GM23248 (cell line): Measurements from ENCODE around the gene NUDCD3. TPM values are rescaled to one million over a fixed set of nuclear protein-coding genes. Genes with fewer than 3 reads are reported as not detected.

ENCODE experiments used
- DNase-seq: peaks from one replicate; pipeline ENCODE4 v3.0.0-alpha.2; 2015
- H2AFZ ChIP-seq: fragments of 200-600 bp; sonication (generic); 2 replicates; pipeline ENCODE4 v1.6.1; 2016; ENCODE audit warnings: antibody characterized with exemption
- H3F3A ChIP-seq: fragments of 200-600 bp; sonication (generic); 2 replicates; pipeline ENCODE4 v1.6.1; 2016; ENCODE audit warnings: mild to moderate bottlenecking, antibody characterized with exemption, mixed run types; ENCODE audit not compliant: insufficient read depth
- H3K27ac ChIP-seq: fragments of 200-600 bp; sonication (generic); 2 replicates; pipeline ENCODE4 v1.5.1; 2016; ENCODE audit warnings: mild to moderate bottlenecking
- H3K27me3 ChIP-seq: fragments of 200-600 bp; sonication (generic); replicated peaks from 2 replicates; pipeline ENCODE4 v1.6.1; 2016; ENCODE audit warnings: mild to moderate bottlenecking; ENCODE audit not compliant: insufficient read depth
- H3K36me3 ChIP-seq: fragments of 200-600 bp; sonication (generic); 2 replicates; pipeline ENCODE4 v1.6.1; 2016; ENCODE audit warnings: low read depth, mild to moderate bottlenecking
- H3K4me1 ChIP-seq: fragments of 200-600 bp; sonication (generic); 2 replicates; pipeline ENCODE4 v1.6.1; 2016; ENCODE audit warnings: mild to moderate bottlenecking; ENCODE audit not compliant: insufficient read depth
- H3K4me2 ChIP-seq: fragments of 200-600 bp; sonication (generic); one replicate; pipeline ENCODE4 v1.6.1; 2016; ENCODE audit warnings: mild to moderate bottlenecking; ENCODE audit not compliant: unreplicated experiment
- H3K4me3 ChIP-seq: fragments of 200-600 bp; sonication (generic); 2 replicates; pipeline ENCODE4 v1.5.1; 2016; ENCODE audit warnings: mild to moderate bottlenecking
- H3K79me2 ChIP-seq: fragments of 200-600 bp; sonication (generic); 2 replicates; pipeline ENCODE4 v1.6.1; 2016; ENCODE audit warnings: mild to moderate bottlenecking; ENCODE audit not compliant: insufficient read depth
- H3K9ac ChIP-seq: fragments of 200-600 bp; sonication (generic); 2 replicates; pipeline ENCODE4 v1.6.1; 2016; ENCODE audit warnings: mild to moderate bottlenecking
- H3K9me2 ChIP-seq: fragments of 200-600 bp; sonication (generic); 2 replicates; pipeline ENCODE4 v1.6.1; 2016; ENCODE audit warnings: mixed run types, mild to moderate bottlenecking, moderate library complexity; ENCODE audit not compliant: insufficient read depth
- H3K9me3 ChIP-seq: fragments of 200-600 bp; sonication (generic); one replicate; pipeline ENCODE4 v1.6.1; 2017; ENCODE audit warnings: low read depth
- H4K20me1 ChIP-seq: fragments of 200-600 bp; sonication (generic); 2 replicates; pipeline ENCODE4 v1.6.0; 2016; ENCODE audit not compliant: insufficient read depth
- EZH2 ChIP-seq: fragments of 200-600 bp; sonication (generic); IDR thresholded peaks from 2 replicates; pipeline ENCODE4 v1.6.1; 2018; ENCODE audit warnings: antibody characterized with exemption, mild to moderate bottlenecking; ENCODE audit not compliant: insufficient read depth, poor library complexity, severe bottlenecking
- EZH2phosphoT487 ChIP-seq: fragments of 200-600 bp; sonication (generic); IDR thresholded peaks from 2 replicates; pipeline ENCODE4 v1.6.1; 2018; ENCODE audit warnings: antibody characterized with exemption, moderate library complexity, mild to moderate bottlenecking, low read depth; ENCODE audit not compliant: insufficient read depth
- WGBS, 2 experiments: methylation state at CpG; one replicate each; pipeline ENCODE4 v1.1.6; 2015 to 2017; ENCODE audit warnings: low lambda C conversion rate in 2 of 2, low coverage in 1 of 2; ENCODE audit errors: missing lambda C conversion rate in 2 of 2; 5-methylcytosine and 5-hydroxymethylcytosine counted together
- in situ Hi-C: fragments of 300-500 bp; cut with MboI; formaldehyde crosslinking; loops from 2 replicates; pipeline ENCODE4 v1.15.0; 2020
- polyA plus RNA-seq: library from polyadenylated mRNA; unstranded; fragments of >200 nt; fragmentation: Nextera tagmentation; extraction: Ambion mirVana; gene quantifications from 2 replicates; pipeline ENCODE4 v1.2.1, GENCODE V29; 2016
- total RNA-seq: library from RNA; depleted of rRNA; stranded (reverse); fragments of >200 nt; shearing (Covaris generic); gene quantifications from 2 replicates; pipeline ENCODE4 v1.2.3, GENCODE V29; 2014

The NUDCD3 gene
- total and polyA plus RNA-seq, 2 experiments from 2014 or later, result 56.7 to 79.1 TPM

GRCh38 chr7:44416941-44417340 lies 73.5 kb downstream of the NUDCD3 start:
- H3K27ac ChIP-seq, result no peak overlapping the region
- H2AFZ ChIP-seq, result no peak overlapping the region
- TF ChIP-seq EZH2phosphoT487, result no peak
- no peak for TF ChIP-seq EZH2
- peaks cover 4% of the 10 kb centered on the region; the same call in 1 of the 2 replicates for H4K20me1 ChIP-seq
- H3K36me3 ChIP-seq, result no peaks in the 10 kb centered on the region
- H3K9me3 ChIP-seq, result no peaks in the 10 kb centered on the region
- no peak overlapping the region for H3K4me3 ChIP-seq
- no peaks in the 10 kb centered on the region for H3K27me3 ChIP-seq
- in situ Hi-C loops, result no loop called here
- peaks cover 14% of the 10 kb centered on the region for H3K4me1 ChIP-seq
- 0 out of 2 replicates have a peak, but pooled peaks cover 4% of the 10 kb centered on the region for H3F3A ChIP-seq
- H3K9me2 ChIP-seq, result no peaks in the 10 kb centered on the region
- WGBS, 2 experiments, result 88 to 91% methylated on average over 6 of the region's 6 CpGs
- peaks cover 93% of the 10 kb centered on the region for H3K79me2 ChIP-seq
- no peak overlapping the region for H3K4me2 ChIP-seq
- no peak for DNase-seq
- no peak overlapping the region for H3K9ac ChIP-seq

- H2AFZ ChIP-seq, result no peak overlapping the region
Measured at GRCh38 chr7:44415510-44415909, 74.9 kb downstream of the NUDCD3 start.

GRCh38 chr7:44415047-44415446 lies 75.4 kb downstream of the NUDCD3 start:
- in situ Hi-C loops, result no loop called here
- DNase-seq, result peak; percentile 37
- WGBS, 2 experiments, result 86 to 95% methylated on average over 1 of the region's 1 CpG

More at GRCh38 chr7:44415510-44415909, 74.9 kb downstream of the NUDCD3 start:
- peaks cover 7% of the 10 kb centered on the region; the same call in 1 of the 2 replicates for H3K36me3 ChIP-seq
- no peak overlapping the region for H3K4me3 ChIP-seq
- peaks cover 4% of the 10 kb centered on the region; the same call in 1 of the 2 replicates for H3F3A ChIP-seq
- H3K4me2 ChIP-seq, result peak overlapping the region; percentile 5
- TF ChIP-seq EZH2, result no peak
- TF ChIP-seq EZH2phosphoT487, result no peak
- peaks cover 14% of the 10 kb centered on the region for H3K4me1 ChIP-seq
- peaks cover 93% of the 10 kb centered on the region for H3K79me2 ChIP-seq
- no peaks in the 10 kb centered on the region for H3K27me3 ChIP-seq
- no peak overlapping the region for H3K9ac ChIP-seq
- 81 to 94% methylated on average over 3 of the region's 3 CpGs for WGBS, 2 experiments
- peak overlapping the region; percentile 11; the same call in 1 of the 2 replicates for H3K27ac ChIP-seq
- no peaks in the 10 kb centered on the region for H3K9me3 ChIP-seq
- 0 out of 2 replicates have a peak, but pooled peaks cover 4% of the 10 kb centered on the region for H4K20me1 ChIP-seq
- DNase-seq, result no peak
- in situ Hi-C loops, result no loop called here
- no peaks in the 10 kb centered on the region for H3K9me2 ChIP-seq

GRCh38 chr7:44411306-44411705 lies 79.2 kb downstream of the NUDCD3 start:
- Histone ChIP-seq H3K9me2 (no peaks in the 10 kb centered on the region), H4K20me1 (peaks cover 2% of the 10 kb centered on the region; the same call in 1 of the 2 replicates), H3K27me3 (no peaks in the 10 kb centered on the region), H3K4me2 (no peak overlapping the region), H3K27ac (no peak overlapping the region), H3F3A (peaks cover 4% of the 10 kb centered on the region; the same call in 1 of the 2 replicates), H3K4me3 (no peak overlapping the region), H2AFZ (no peak overlapping the region), H3K36me3 (peaks cover 7% of the 10 kb centered on the region; the same call in 1 of the 2 replicates), H3K9ac (no peak overlapping the region), H3K9me3 (no peaks in the 10 kb centered on the region), H3K4me1 (peaks cover 14% of the 10 kb centered on the region), H3K79me2 (peaks cover 96% of the 10 kb centered on the region)
- peak; percentile 18 for DNase-seq
- no peak for TF ChIP-seq EZH2
- 98 to 100% methylated on average over 2 of the region's 2 CpGs for WGBS, 2 experiments
- in situ Hi-C loops, result no loop called here

More at GRCh38 chr7:44415047-44415446, 75.4 kb downstream of the NUDCD3 start:
- peak overlapping the region; percentile 5 for H3K4me2 ChIP-seq
- H3K27me3 ChIP-seq, result no peaks in the 10 kb centered on the region
- peaks cover 4% of the 10 kb centered on the region; the same call in 1 of the 2 replicates for H3F3A ChIP-seq
- peaks cover 14% of the 10 kb centered on the region for H3K4me1 ChIP-seq
- H3K79me2 ChIP-seq, result peaks cover 93% of the 10 kb centered on the region
- H3K9me3 ChIP-seq, result no peaks in the 10 kb centered on the region
- H3K9ac ChIP-seq, result no peak overlapping the region
- H4K20me1 ChIP-seq, result 0 out of 2 replicates have a peak, but pooled peaks cover 4% of the 10 kb centered on the region
- no peak for TF ChIP-seq EZH2
- no peak for TF ChIP-seq EZH2phosphoT487
- no peak overlapping the region for H2AFZ ChIP-seq
- H3K27ac ChIP-seq, result peak overlapping the region; percentile 11; the same call in 1 of the 2 replicates
- H3K9me2 ChIP-seq, result no peaks in the 10 kb centered on the region
- H3K4me3 ChIP-seq, result no peak overlapping the region
- H3K36me3 ChIP-seq, result peaks cover 7% of the 10 kb centered on the region; the same call in 1 of the 2 replicates

GRCh38 chr7:44408596-44408995 lies 81.9 kb downstream of the NUDCD3 start:
- Histone ChIP-seq H2AFZ (no peak overlapping the region), H4K20me1 (peaks cover 2% of the 10 kb centered on the region; the same call in 1 of the 2 replicates), H3K79me2 (peaks cover 85% of the 10 kb centered on the region), H3K9me2 (no peaks in the 10 kb centered on the region), H3F3A (no peaks in the 10 kb centered on the region; the same call in 1 of the 2 replicates), H3K4me2 (no peak overlapping the region), H3K36me3 (peaks cover 7% of the 10 kb centered on the region; the same call in 1 of the 2 replicates), H3K4me1 (no peaks in the 10 kb centered on the region), H3K4me3 (no peak overlapping the region), H3K27ac (no peak overlapping the region), H3K9ac (no peak overlapping the region), H3K9me3 (no peaks in the 10 kb centered on the region), H3K27me3 (no peaks in the 10 kb centered on the region)
- WGBS, 2 experiments, result 93 to 94% methylated on average over 3 of the region's 3 CpGs
- DNase-seq, result no peak
- in situ Hi-C loops, result no loop called here
- no peak for TF ChIP-seq EZH2
- no peak for TF ChIP-seq EZH2phosphoT487
